ENCODE results near the gene SYT17.
A peak's percentile ranks its signal among the peaks of the same experiment; 100 is the strongest.

The SYT17 gene, protein sequence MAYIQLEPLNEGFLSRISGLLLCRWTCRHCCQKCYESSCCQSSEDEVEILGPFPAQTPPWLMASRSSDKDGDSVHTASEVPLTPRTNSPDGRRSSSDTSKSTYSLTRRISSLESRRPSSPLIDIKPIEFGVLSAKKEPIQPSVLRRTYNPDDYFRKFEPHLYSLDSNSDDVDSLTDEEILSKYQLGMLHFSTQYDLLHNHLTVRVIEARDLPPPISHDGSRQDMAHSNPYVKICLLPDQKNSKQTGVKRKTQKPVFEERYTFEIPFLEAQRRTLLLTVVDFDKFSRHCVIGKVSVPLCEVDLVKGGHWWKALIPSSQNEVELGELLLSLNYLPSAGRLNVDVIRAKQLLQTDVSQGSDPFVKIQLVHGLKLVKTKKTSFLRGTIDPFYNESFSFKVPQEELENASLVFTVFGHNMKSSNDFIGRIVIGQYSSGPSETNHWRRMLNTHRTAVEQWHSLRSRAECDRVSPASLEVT

DNA sequence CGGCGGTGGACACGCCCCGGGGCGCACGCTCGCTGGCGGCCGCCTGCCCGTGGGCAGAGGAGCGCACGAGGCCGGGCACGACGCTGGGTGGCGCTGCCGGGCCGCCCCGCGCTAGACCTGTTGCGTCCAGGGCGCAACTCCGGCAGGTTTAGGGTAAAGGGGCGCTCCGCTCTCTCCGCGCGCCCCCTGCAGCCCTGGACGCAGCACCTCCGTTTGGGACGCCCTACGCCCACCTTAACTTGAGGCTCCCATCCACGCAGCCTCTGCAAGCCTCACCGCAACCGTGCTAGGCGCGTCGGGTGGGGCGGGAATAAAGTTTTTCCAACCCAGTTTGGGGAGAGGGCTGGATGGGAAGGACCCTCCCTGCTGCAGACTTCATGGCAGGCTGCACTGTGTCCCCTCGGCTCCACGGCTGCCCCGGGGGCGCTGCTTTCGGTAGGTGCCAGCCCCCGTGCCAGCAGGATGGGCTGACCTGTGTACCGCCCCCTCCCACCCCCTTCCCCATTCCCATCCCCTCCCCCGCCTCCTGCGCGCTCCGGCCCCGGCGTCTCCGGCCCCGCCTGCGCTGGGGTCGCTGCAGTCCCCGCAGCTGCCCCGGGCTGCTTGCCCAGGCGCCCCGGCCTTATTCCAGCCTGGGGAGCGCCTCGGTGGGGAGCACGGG, at the start of gene SYT17:
TSS of gene SYT17 (plus strand) at position 531 of the 661 bp plus-strand sequence. CDS start 407 bp downstream, outside the sequence.
- no peak for DNase-seq

DNA sequence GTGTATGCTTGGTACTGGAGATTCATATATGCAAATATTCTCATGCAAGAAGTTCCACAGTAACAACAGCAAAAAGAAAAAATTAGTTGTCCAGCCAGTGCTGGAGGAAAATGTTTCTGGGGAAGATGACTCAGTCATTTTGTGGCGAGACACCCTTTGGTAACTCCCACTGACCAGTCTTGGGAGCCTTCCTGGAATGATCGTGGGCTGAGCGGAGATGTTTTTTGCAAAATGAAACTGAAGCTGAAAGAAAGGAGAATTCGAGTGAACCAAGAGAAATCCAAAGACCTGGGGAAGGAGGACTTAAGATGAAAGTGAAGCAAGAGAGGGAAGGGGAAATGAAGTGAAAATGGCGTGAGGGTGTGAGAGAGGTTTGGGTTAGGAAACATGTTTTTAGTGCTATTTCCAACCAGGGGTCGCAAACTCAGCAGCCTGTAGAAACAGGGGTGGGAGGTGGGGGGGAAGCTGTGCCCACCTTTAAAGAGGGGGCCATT, 49.1 kb upstream of the SYT17 start:
- DNase-seq, result no peak

DNA sequence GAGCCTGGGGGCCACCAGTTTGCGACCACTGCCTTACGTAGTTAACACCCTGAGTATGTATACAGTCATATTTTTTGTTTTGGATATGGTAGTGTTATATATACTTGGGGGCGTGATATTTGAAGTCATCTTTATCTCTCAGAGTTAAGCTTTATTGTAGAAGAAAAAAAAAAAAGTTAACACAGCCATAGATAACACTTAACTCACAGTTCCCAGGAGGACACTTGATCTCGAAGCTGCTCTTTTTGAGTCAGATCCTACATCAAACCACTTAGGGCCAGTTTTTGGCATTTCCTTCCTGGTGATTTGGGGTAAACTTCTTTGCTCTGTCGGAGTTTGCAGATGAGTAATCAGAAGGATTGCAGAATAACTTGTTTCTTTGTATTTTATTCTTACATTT, 48.5 kb upstream of the SYT17 start:
- no peak for DNase-seq

DNA sequence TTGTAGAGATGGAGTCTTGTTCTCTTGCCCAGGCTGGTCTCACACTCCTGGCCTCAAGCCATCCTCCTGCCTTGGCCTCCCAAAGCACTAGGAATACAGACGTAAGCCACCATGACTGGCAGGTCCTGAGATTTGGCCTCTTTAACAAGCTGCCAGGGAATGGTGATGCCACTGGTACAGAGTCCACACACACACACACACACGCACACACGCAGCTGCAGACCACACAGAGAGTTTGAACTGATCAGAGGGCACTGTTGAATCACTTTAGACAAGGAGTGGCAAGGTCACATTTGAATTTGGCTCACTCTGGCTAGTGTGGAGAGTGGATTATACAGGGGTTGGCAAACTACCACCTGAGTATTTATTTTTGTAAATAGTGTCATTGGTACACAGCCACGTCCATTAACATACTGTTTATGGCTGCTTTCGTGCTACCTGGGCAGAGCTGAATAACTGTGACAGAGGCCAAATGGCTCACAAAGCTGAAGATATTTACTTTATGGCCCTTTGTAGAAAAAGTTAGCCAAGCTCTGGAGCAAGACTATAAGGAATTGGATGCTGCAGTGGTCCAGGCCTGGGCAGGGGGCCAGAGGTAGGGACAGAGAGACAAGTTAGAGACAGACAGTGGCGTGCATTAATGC, 44.4 kb upstream of the SYT17 start:
- DNase-seq, result no peak

DNA sequence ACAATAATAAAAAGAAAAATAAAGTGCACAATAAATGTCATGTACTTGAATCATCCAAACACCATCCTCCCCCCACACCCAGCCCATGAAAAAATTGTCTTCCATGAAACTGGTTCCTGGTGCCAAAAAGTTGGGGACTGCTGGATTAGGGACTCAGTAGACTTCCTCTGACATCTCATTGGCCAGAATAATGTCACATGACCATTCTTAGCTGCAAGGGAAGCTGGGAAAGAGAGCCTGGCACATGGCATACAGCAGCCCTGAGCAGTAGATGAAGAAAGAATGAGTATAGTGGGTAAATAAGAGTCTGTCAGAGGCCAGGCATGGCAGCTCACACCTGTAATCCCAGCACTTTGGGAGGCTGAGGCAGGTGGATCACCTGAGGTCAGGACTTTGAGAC, 41.7 kb upstream of the SYT17 start:
- DNase-seq, result no peak

DNA sequence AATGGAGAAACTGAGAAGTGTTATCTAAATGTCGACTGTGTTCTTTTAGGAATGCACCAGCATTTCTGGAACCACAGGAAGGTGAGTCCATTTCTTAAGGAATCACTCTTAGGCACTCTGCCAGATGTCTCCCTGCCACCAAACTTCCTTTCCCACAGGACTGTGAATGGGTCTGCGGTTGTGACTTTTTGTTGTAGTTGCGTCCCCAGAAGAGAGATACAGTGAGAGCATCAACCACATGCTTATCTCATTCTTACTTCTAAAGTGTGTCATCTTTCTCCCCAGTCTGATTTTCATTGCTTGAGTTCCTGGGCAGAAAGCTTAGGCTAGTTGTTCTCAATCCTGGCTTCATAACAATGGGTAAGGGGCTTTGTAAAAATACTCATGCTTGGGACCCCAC, 40.8 kb upstream of the SYT17 start:
- DNase-seq, result no peak

DNA sequence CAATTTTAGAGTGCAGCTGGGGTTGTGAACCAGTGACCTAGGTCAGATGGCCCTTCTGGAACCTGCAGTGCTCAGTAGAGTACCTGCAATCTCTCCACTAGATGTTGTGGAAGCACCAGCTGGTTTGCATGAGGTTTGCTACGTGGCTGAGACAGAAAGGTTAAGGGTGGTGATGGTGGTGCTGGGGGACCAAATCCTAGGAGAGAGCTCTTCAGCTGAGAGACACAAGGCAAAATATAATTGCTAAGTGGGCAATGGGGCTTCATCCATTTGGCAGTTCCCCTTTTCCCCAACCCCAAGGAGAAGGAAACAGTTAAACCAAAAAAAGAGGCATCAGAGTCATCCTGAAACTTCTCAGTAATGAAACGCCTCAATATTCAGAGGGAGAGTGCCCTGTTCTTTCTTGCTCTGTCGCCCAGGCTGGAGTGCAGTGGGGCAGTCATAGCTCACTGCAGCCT, 40.3 kb upstream of the SYT17 start:
- DNase-seq, result no peak

DNA sequence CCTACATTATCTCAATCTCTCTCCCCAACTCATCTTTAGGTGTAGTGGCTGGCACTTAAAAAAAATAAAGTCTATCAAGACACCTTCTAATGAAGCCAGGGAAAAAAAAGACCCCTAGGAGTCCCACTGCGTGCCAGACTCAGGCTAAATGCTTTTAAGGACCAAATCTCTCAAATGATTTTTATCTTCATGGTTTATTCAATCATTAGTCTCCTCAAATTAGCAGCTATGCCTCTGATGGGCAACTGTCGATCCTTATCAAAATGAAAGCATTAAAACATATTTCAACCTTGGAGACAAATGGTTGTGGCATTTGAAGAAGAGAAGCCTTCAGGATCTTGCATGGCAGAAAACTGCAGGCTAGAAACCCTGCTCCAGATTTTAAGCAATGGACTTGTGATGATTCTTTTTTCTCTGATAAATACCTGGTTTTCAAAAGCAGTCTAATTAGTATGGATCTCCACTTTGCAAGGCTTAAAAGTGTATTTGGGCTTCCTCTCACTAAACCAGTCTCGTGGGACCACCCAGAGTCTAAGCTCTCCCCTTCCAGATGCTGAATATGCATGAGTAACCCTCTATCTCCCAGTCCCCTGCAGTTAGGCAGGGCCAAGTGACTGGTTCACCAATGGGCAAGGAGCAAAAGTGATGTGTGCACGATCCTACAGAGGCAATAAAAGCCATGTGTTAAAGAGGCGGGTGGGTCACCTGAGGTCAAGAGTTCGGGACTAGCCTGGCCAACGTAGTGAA, 39.4 kb upstream of the SYT17 start:
- no peak for DNase-seq

DNA sequence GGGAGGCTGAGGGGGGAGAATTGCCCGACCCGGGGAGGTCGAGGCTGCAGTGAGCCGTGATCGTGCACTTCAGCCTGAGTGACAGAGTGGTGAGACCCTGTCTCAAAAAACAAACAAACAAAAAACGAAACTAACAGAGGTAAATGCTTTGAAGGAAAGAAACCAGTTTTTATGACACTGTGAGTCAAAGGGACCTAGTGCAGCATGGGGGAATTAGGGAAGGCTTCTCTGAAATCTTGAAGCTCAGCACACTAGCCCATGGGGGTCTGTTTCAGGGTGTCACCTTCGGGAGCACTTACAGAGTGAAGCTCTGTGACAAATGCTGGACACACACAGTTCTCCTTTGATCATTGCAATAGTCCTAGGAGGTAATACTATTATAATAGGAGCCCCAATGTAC, 37.7 kb upstream of the SYT17 start:
- DNase-seq, result no peak

DNA sequence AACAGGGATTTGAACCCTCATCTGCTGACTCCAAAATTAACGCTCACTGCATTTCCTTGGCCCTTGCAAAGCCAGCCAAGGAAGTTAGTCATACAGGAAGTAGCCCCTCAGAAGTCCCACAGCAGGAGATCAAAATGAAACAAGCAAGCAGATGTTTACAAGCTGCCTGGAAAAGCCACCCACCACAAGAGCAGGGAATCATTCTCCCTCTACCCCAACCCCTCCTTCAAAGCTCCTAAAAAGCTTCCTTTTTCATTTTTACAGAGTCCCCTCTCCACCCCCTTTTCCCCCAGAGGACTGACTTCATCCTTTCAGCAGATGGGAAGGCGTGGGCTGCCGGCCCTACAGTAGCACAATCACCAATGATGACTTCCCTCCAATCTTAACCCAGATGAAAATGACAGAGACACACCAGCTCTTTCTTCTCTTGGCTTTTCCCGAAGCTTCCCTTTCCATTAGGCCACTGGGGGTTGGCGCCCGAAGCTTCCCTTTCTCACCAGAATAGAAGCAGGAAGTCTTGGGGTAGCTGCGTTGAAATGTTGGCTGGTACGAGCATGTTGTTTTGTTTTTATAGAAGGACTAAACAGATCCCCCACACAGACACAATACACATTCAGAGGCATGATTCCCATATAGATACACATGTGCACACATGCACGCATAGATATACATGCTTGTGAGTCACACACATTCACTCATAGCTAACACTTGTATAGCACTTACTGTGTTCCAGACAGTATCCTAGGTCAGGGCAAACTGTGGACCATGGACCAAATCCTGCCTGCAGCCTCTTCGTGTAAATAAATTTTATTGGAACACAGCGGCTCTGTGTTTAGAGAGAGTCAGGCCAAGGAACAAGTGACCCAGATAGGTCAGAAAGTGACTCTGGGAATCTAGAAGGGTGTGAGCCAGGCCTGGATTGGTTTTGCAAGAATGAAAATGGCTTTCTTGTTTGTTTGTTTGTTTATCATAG, 36.9 kb upstream of the SYT17 start:
- no peak for DNase-seq

DNA sequence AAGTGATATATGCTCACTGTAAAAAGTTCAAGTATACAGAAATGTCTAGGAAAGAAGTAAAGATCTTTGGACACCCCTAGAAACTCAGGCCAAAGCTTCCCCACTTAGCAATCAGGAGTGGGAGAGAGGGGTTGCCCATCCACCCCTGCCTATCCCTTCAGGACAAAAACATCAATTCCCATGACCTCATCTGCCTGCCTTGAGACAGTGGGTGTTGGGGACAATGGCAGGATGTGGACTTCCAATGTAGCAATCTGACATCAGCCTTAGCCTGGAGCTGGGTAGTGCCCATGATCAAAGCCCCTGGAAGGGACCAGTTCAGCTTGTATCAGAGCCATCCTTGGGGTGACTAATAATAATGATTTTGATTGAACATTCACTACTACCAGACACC, 36.2 kb upstream of the SYT17 start:
- DNase-seq, result no peak

DNA sequence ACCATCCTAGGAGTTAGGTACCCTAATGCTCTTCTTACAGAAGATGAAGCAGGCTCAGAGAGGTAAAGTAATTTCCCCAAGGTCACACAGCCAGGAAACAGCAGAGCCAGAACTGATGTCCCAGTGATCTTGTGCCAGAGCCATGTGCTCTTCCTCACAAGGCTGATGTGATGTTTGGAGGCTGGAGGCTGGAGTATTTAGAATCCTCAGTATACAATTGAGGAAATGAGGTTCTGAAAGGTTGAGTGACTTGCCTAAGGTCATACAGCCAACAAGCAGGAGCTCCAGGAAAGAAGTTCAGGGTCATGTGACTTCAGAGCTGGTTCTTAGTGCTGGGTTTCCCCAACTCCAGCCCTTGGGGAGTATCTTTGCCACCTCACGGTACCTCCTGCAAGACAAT, 35.8 kb upstream of the SYT17 start:
- DNase-seq, result no peak

DNA sequence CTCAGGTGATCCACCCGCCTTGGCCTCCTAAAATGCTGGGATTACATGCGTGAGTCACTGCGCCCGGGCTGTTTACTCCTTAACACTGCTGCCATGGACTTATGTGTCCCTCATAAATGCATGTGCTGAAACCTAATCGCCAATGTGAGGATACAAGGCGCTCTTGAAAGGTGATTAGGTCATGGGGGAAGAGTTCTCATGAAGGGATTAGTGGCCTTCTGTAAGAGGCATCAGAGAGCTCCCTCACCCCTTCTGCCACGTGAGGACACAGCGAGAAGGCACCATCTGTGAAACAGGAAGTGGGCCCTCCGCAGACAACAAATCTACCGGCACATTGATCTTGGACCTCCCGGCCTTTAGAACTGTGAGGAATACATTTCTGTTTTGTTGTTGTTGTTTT, 35.1 kb upstream of the SYT17 start:
- DNase-seq, result no peak

DNA sequence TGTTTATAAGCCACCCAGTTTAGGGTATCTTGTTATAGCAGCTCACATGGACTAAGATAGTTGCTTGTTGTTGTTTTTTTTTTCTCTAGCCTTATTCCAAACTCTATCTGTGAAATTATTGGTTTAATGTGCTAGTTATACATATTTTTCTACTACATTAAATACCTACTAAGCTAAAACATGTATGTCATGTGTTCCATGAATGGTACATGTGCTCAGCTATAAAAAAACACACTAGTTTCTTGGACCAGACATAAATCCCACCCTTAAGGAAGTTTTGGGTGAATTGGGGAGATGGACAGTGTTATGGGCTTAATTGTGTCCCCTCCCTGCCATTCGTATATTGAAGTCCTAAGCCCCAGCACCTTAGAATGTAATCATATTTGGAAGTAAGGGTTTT, 34.4 kb upstream of the SYT17 start:
- DNase-seq, result no peak

DNA sequence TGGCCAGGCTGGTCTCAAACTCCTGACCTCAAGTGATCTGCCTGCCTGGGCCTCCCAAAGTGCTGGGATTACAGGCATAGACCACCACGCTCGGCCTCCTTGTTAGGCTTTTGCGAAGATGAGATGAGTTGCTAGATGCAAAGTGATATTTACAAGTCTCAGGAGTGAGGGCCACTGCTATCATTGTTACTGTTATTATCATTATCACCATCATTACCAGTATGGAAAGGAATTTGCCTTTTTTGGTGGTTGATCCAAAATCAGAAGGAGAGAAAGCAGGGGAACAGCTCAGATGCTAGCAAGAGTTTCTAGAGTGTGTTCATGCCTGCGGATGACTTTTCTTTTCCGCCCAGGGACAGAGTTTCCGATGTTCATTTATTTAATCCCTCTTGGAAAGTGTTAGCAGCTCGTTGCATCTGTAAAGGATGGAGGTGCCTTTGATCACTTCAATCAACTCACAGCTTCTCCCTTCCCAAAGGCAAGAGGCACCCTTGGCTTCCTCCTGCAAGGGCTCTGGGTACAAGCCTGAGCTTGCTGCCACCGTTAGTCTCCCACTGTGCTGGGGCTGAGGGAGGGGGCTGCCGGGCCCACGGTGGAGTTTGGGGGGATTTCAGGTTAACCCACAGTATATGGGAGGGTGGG, 32.7 kb upstream of the SYT17 start:
- no peak for DNase-seq

DNA sequence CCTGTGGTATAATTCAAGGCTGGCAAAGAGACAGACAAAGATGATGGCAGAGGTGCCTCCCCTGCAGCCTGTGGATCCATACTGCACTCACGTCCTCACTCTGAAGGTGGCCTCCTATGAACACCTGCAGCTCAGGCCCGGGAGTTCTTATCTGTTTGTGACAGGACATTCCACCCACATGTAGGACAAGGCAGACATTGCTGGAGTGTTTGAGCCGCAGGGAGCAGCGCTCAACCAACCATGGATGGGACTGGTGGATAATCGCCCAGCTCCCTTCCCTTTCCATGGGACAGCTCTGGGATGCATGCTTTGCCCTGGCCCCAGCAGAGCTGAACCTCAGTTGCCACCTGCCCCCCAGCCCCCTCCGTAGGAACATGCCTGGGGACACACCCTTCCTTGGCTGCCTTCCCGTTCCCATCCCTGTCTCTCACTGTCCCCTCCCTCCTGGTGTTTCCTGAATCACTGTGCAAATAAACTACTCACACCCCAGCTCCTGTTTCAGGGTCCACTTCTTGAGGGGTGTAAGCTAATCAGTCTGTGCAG, 32.1 kb upstream of the SYT17 start:
- no peak for DNase-seq

DNA sequence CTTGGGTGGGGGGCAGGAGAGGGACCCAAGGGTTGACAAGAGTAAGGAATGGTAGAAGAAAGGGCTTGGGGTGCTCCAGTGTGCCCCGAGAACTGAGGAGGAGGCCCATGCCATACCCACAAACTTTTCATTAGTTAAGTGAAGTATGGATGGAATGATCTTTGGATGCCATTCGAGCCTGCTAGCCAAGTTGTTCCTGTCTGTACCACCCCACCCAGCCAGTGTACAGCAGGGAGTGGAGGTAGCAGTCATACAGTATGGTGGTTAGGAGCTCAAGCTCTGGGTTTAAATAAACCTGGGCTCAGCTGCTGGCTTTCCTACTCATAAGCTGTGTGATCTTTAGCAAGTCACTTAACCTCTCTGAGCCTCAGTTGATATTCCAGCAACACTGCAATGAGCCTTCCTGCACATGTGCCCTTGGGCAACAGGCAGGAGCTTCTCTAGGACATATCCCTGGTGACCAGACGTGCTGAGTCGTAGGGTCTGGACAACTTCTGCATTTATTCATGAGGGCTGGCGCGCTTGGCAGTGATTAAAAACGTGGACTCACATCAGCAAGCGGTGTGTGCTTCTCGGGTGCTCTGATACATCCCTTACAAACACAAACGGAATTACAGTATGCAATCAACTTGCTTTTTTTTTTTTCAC, 31.4 kb upstream of the SYT17 start:
- DNase-seq, result no peak

DNA sequence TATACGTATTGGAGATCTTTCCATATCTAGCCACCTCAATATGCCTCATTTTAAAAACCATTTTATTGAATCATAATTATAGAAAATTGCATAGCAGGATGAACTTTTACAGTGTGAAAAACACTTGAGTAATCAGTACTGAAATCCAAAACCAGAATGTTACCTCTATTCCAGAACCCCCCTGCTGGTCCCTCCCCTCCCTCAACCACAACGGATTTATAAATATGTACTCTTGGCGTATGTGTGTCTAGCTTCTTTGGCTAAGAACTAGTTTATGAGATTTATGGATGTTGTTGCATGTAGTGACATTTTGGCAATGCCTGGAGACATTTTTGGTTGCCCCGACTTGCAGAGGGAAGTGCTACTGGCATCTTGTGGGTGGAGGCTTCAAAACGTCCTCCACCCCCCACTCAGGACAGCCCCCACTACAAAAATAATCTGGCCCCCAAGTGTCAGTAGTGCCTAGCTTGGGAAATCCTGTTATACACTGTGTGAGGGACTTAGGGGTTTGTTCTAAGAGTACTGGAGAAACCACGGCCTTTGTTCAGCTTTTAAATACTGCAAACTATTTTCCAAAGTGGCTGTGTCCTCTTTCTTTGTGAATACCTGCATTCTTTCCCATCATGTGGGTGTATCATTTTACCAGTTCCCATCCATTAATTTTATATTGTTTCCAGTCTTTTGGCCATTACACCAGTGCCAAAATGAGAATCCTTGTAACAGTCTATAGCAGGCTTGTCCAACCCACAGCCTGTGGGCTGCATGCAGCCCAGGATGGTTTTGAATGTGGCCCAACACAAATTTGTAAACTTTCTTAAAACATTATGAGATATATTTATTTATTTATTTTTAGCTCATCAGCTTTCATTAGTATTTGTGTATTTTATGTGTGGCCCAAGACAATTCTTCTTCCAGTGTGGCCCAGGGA, 30.6 kb upstream of the SYT17 start:
- DNase-seq, result peak; percentile 29

DNA sequence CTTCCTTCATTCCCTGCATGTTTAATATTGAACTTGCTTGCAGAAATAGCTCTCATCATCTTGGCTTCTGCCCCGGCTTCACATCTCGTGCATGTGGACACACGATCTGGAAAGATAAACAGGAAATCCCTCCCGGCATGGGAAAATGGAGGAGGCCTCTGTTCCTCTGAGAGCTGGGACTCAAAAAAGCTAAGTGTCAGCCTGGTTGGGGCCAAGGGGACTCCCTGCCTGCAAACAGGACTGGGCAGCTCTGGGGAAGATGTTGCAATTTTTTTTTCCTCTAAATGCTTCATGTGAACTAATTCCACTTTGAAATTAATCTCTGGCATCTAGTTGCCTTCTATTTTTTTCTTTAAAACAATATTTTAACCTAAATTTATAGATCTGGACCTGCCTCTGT, 29.4 kb upstream of the SYT17 start:
- no peak for DNase-seq

Measured in NCI-H2081 treated with DMSO at 0.1 percent for 48 hours (cell line).